PC-9 (cell line): ENCODE measurements around the gene CUL1. TPM values are rescaled to one million over a fixed set of nuclear protein-coding genes. Genes with fewer than 3 reads are reported as not detected.

ENCODE experiments used
- BruUV-seq: library from RNA; stranded (reverse); fragments of 400-500 nt; replicated peaks from 2 replicates; lab custom pipeline; 2021; lab: Mats Ljungman, UMichigan
- CTCF ChIA-PET: fragments of 300-600 bp; sonication (Branson Sonifier 250); formaldehyde crosslinking; loops from one replicate; lab custom pipeline; 2022; ENCODE audit warnings: antibody characterized with exemption; lab: Charles Lee
- POLR2A ChIA-PET: fragments of 300-600 bp; sonication (Branson Sonifier 250); formaldehyde crosslinking; loops from one replicate; lab custom pipeline; 2022; ENCODE audit warnings: antibody characterized with exemption; ENCODE audit not compliant: unreplicated experiment; lab: Charles Lee
- DNase-seq, 2 experiments: peaks; one replicate each; pipeline versions ENCODE4 v3.0.0 to v3.0.0-alpha.2; 2015 to 2022; ENCODE audit warnings: mixed read lengths in 1 of 2
- H2AFZ ChIP-seq: fragments of 200-600 bp; sonication (generic); 2 replicates; pipeline ENCODE4 v1.8.1; 2017; ENCODE audit warnings: antibody characterized with exemption
- H3F3A ChIP-seq: fragments of 200-600 bp; sonication (generic); 2 replicates; pipeline ENCODE4 v1.8.1; 2017; ENCODE audit warnings: antibody characterized with exemption, mild to moderate bottlenecking, low read depth; ENCODE audit not compliant: insufficient read depth
- H3K27ac ChIP-seq: fragments of 200-600 bp; sonication (generic); 2 replicates; pipeline ENCODE4 v1.6.1; 2016; ENCODE audit warnings: mixed run types
- H3K27me3 ChIP-seq: fragments of 200-600 bp; sonication (generic); 2 replicates; pipeline ENCODE4 v1.6.1; 2016; ENCODE audit warnings: low read depth, mixed run types; ENCODE audit not compliant: insufficient read depth
- H3K36me3 ChIP-seq: fragments of 200-600 bp; sonication (generic); 2 replicates; pipeline ENCODE4 v1.6.1; 2016; ENCODE audit warnings: low read depth, mixed run types
- H3K4me1 ChIP-seq: fragments of 200-600 bp; sonication (generic); replicated peaks from 2 replicates; pipeline ENCODE4 v1.6.1; 2016; ENCODE audit warnings: mixed run types; ENCODE audit not compliant: insufficient read depth
- H3K4me2 ChIP-seq: fragments of 200-600 bp; sonication (generic); 2 replicates; pipeline ENCODE4 v1.6.1; 2017; ENCODE audit warnings: mixed run types
- H3K4me3 ChIP-seq: fragments of 200-600 bp; sonication (generic); 2 replicates; pipeline ENCODE4 v1.6.1; 2016; ENCODE audit warnings: mixed run types
- H3K79me2 ChIP-seq: fragments of 200-600 bp; sonication (generic); 2 replicates; pipeline ENCODE4 v1.6.1; 2017; ENCODE audit warnings: low read depth, mixed run types
- H3K9me2 ChIP-seq: fragments of 200-600 bp; sonication (generic); 2 replicates; pipeline ENCODE4 v1.8.1; 2017; ENCODE audit warnings: mild to moderate bottlenecking; ENCODE audit not compliant: insufficient read depth
- H3K9me3 ChIP-seq: fragments of 200-600 bp; sonication (generic); 2 replicates; pipeline ENCODE4 v1.8.1; 2016; ENCODE audit warnings: low read depth; ENCODE audit not compliant: insufficient read depth
- H4K20me1 ChIP-seq: fragments of 200-600 bp; sonication (generic); 2 replicates; pipeline ENCODE4 v1.8.1; 2017; ENCODE audit not compliant: insufficient read depth
- CTCF ChIP-seq: fragments of 200-600 bp; sonication (generic); conservative IDR thresholded peaks from 2 replicates; pipeline ENCODE4 v1.6.1; 2017; ENCODE audit warnings: mixed run types, antibody characterized with exemption, mild to moderate bottlenecking, moderate library complexity
- EZH2 ChIP-seq: fragments of 200-600 bp; sonication (generic); IDR thresholded peaks from 2 replicates; pipeline ENCODE4 v1.8.0; 2017; ENCODE audit warnings: antibody characterized with exemption, low read depth
- intact Hi-C: fragments of 100-400 bp; cut with micrococcal nuclease; formaldehyde crosslinking; loops from one replicate; pipeline ENCODE4 v1.10.0; 2022; ENCODE audit not compliant: unreplicated experiment
- total RNA-seq: library from RNA; stranded (reverse); gene quantifications from 2 replicates; pipeline ENCODE4 v1.2.3, GENCODE V29; 2021

CUL1 gene
- total RNA-seq, 1 experiment from 2014 or later = 78.3 TPM

DNA sequence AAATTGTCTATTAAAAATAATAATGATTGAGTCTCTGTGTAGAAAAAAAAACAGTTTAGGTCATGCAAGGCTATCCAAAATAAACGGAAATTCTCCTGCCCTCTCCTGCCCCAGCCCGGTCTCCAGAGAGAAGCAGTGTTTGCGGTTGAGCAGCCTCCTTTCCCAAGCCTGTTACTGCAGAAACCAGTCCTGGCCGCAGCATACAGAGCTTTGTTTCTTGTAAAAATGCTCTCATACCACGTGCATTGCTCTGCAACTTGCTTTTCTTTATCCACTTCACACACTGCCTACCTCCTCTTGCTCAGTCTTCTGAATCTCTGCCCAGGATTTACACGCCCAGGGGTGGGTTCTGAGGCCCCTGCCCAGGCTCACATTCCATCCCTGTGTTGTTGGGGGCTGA lies 34.4 kb upstream of the CUL1 start:
- Histone ChIP-seq H3F3A (no peaks in the 10 kb centered on the region), H3K4me3 (no peak overlapping the region), H3K27me3 (no peaks in the 10 kb centered on the region), H3K36me3 (no peaks in the 10 kb centered on the region), H4K20me1 (no peaks in the 10 kb centered on the region), H3K9me2 (no peaks in the 10 kb centered on the region), H3K9me3 (no peaks in the 10 kb centered on the region), H3K4me1 (no peaks in the 10 kb centered on the region), H3K27ac (no peak overlapping the region), H3K4me2 (no peak overlapping the region), H3K79me2 (no peaks in the 10 kb centered on the region), H2AFZ (no peak overlapping the region)
- no TSS peak for BruUV-seq
- intact Hi-C loops = no loop called here
- ChIA-PET POLR2A (no interaction called here), CTCF (no interaction called here)
- DNase-seq = no peak
- TF ChIP-seq CTCF (no peak), EZH2 (no peak)

- no peaks in the 10 kb centered on the region for H3K9me2 ChIP-seq
- no peaks in the 10 kb centered on the region for H3K79me2 ChIP-seq
- intact Hi-C loops = no loop called here
- no peaks in the 10 kb centered on the region for H3F3A ChIP-seq
- H3K4me3 ChIP-seq = no peak overlapping the region
- ChIA-PET POLR2A (no interaction called here), CTCF (no interaction called here)
- DNase-seq = no peak
- H4K20me1 ChIP-seq = no peaks in the 10 kb centered on the region
- H3K4me2 ChIP-seq = no peak overlapping the region
- no peak overlapping the region for H2AFZ ChIP-seq
- no peaks in the 10 kb centered on the region for H3K27me3 ChIP-seq
- TF ChIP-seq EZH2 (no peak), CTCF (no peak)
- BruUV-seq = no TSS peak
- H3K4me1 ChIP-seq = no peaks in the 10 kb centered on the region
- H3K9me3 ChIP-seq = no peaks in the 10 kb centered on the region
- H3K27ac ChIP-seq = no peak overlapping the region
- no peaks in the 10 kb centered on the region for H3K36me3 ChIP-seq
These were observed 33.5 kb upstream of the CUL1 start for GRCh38 chr7:148665221-148665620.

- H3K79me2 ChIP-seq = no peaks in the 10 kb centered on the region
- H3K4me1 ChIP-seq = no peaks in the 10 kb centered on the region
- BruUV-seq = no TSS peak
- H2AFZ ChIP-seq = no peak overlapping the region
- intact Hi-C loops = no loop called here
- H3K27ac ChIP-seq = no peak overlapping the region
- TF ChIP-seq CTCF (no peak), EZH2 (no peak)
- H3K4me2 ChIP-seq = no peak overlapping the region
- POLR2A ChIA-PET = interaction anchor here (0.7 kb wide), 1 partner anchor 287 kb away, joined by 3 read pairs; no protein-coding TSS in a partner anchor
- no peak for DNase-seq
- H3K36me3 ChIP-seq = no peaks in the 10 kb centered on the region
- H4K20me1 ChIP-seq = no peaks in the 10 kb centered on the region
- no peaks in the 10 kb centered on the region for H3F3A ChIP-seq
- CTCF ChIA-PET = no interaction called here
- no peak overlapping the region for H3K4me3 ChIP-seq
- H3K9me3 ChIP-seq = no peaks in the 10 kb centered on the region
- no peaks in the 10 kb centered on the region for H3K27me3 ChIP-seq
- H3K9me2 ChIP-seq = no peaks in the 10 kb centered on the region
These were observed 28.8 kb upstream of the CUL1 start for GRCh38 chr7:148669927-148670326.
